Endothelial cell of umbilical vein (primary cell): ENCODE measurements around the gene TRPC1. TPM values are rescaled to one million over a fixed set of nuclear protein-coding genes. Genes with fewer than 3 reads are reported as not detected.

ENCODE experiments used
- BruUV-seq: library from RNA; stranded (reverse); fragments of 400-500 nt; replicated peaks from 2 replicates; lab custom pipeline; 2021; lab: Mats Ljungman, UMichigan
- CTCF ChIA-PET: fragments of 300-600, 350-600 bp; sonication (Branson Sonifier 250); formaldehyde crosslinking; loops from one replicate; lab custom pipeline; 2021; ENCODE audit warnings: antibody characterized with exemption, inconsistent platforms; lab: Charles Lee
- POLR2A ChIA-PET: fragments of 300-600, 350-600 bp; sonication (Branson Sonifier 250); formaldehyde crosslinking; loops from one replicate; lab custom pipeline; 2021; ENCODE audit warnings: antibody characterized with exemption, inconsistent platforms; lab: Charles Lee
- DNase-seq: peaks from one replicate; pipeline ENCODE4 v3.0.0-alpha.2; 2011; ENCODE audit warnings: low read depth, low spot score
- FAIRE-seq: peaks from 2 replicates; lab custom pipeline; 2011; peaks lifted over from hg19 to GRCh38; lab: Jason Lieb, UNC
- H2AFZ ChIP-seq: 2 replicates; pipeline ENCODE4 v1.6.0; 2012; ENCODE audit warnings: low read depth, low read length, control low read depth, inconsistent platforms
- H3K27ac ChIP-seq: 2 replicates; pipeline ENCODE4 v1.5.1; 2011; ENCODE audit warnings: low read depth, mild to moderate bottlenecking, control low read depth, low read length, moderate library complexity; ENCODE audit not compliant: insufficient read depth
- H3K27me3 ChIP-seq, 2 experiments: 2 replicates each; pipeline versions ENCODE4 v1.6.0 to v1.6.1; 2011; ENCODE audit warnings: low read length in 2 of 2, mixed read lengths in 1 of 2; ENCODE audit not compliant: control insufficient read depth in 2 of 2, insufficient read depth in 2 of 2
- H3K36me3 ChIP-seq, 2 experiments: 2 replicates in 1 of 2; 3 replicates in 1 of 2; pipeline ENCODE4 v1.5.1; 2011; ENCODE audit warnings: low read length in 2 of 2, mild to moderate bottlenecking in 1 of 2, moderate library complexity in 1 of 2; ENCODE audit not compliant: control insufficient read depth in 2 of 2, insufficient read depth in 2 of 2; ENCODE audit errors: extremely low read depth in 1 of 2
- H3K4me1 ChIP-seq: 3 replicates; pipeline ENCODE4 v1.5.1; 2011; ENCODE audit warnings: mild to moderate bottlenecking, low read length; ENCODE audit not compliant: control insufficient read depth, insufficient read depth; ENCODE audit errors: extremely low read depth
- H3K4me2 ChIP-seq: 2 replicates; pipeline ENCODE4 v1.6.1; 2011; ENCODE audit warnings: low read length, control low read depth, mixed read lengths; ENCODE audit not compliant: insufficient read depth
- H3K4me3 ChIP-seq, 3 experiments: fragments of 200-600 bp in 1 of 3; sonication (generic), shearing (Covaris generic) in 1 of 3; replicated peaks in 1 of 3; 2 replicates each; pipeline ENCODE4 v1.5.1; 2011 to 2016; ENCODE audit warnings: control low read depth in 3 of 3, low read length in 3 of 3, mild to moderate bottlenecking in 2 of 3, inconsistent platforms in 1 of 3, low read depth in 1 of 3, moderate library complexity in 1 of 3; ENCODE audit not compliant: insufficient read depth in 1 of 3
- H3K79me2 ChIP-seq: 2 replicates; pipeline ENCODE4 v1.6.0; 2012; ENCODE audit warnings: low read length, inconsistent platforms; ENCODE audit not compliant: control insufficient read depth, insufficient read depth
- H3K9ac ChIP-seq: replicated peaks from 2 replicates; pipeline ENCODE3; 2011; ENCODE audit warnings: low read length, control low read depth; ENCODE audit not compliant: insufficient read depth; ENCODE audit errors: extremely low read depth
- H3K9me1 ChIP-seq: replicated peaks from 3 replicates; pipeline ENCODE4 v1.6.0; 2011; ENCODE audit warnings: mild to moderate bottlenecking, low read length; ENCODE audit not compliant: control insufficient read depth, insufficient read depth; ENCODE audit errors: extremely low read depth
- H3K9me3 ChIP-seq: replicated peaks from 2 replicates; pipeline ENCODE4 v1.5.1; 2012; ENCODE audit warnings: low read length, inconsistent platforms; ENCODE audit not compliant: control insufficient read depth, insufficient read depth
- H4K20me1 ChIP-seq: replicated peaks from 2 replicates; pipeline ENCODE3; 2011; ENCODE audit warnings: mild to moderate bottlenecking, low read length; ENCODE audit not compliant: control insufficient read depth, insufficient read depth; ENCODE audit errors: extremely low read depth
- EZH2 ChIP-seq: IDR thresholded peaks from 2 replicates; pipeline ENCODE4 v1.6.1; 2012; ENCODE audit warnings: borderline replicate concordance, low read depth, mild to moderate bottlenecking, moderate library complexity, low read length, inconsistent platforms; ENCODE audit not compliant: severe bottlenecking
- FOS ChIP-seq: IDR thresholded peaks from 2 replicates; pipeline ENCODE4 v1.6.1; 2011; ENCODE audit warnings: mild to moderate bottlenecking, low read length, moderate library complexity, borderline replicate concordance; ENCODE audit not compliant: insufficient read depth
- GATA2 ChIP-seq: IDR thresholded peaks from 2 replicates; pipeline ENCODE4 v1.7.0; 2011; ENCODE audit warnings: low read depth, mild to moderate bottlenecking, moderate library complexity, mixed read lengths, low read length; ENCODE audit not compliant: insufficient read length, insufficient read depth
- JUN ChIP-seq: IDR thresholded peaks from 2 replicates; pipeline ENCODE4 v1.6.1; 2011; ENCODE audit warnings: borderline replicate concordance, low read depth; ENCODE audit not compliant: insufficient read length, insufficient read depth
- MAX ChIP-seq: IDR thresholded peaks from 2 replicates; pipeline ENCODE4 v1.6.1; 2011; ENCODE audit not compliant: insufficient read depth, insufficient read length
- MYC ChIP-seq: IDR thresholded peaks from one replicate; pipeline ENCODE4 v1.6.1; 2011; ENCODE audit warnings: mild to moderate bottlenecking, low read depth, low read length
- POLR2A ChIP-seq: IDR thresholded peaks from 2 replicates; pipeline ENCODE4 v1.6.1; 2012; ENCODE audit warnings: low read depth, mild to moderate bottlenecking, control low read depth, low read length
- POLR2AphosphoS5 ChIP-seq: IDR thresholded peaks from 2 replicates; pipeline ENCODE4 v1.6.1; 2012; ENCODE audit warnings: low read depth, mild to moderate bottlenecking, control low read depth, low read length, moderate library complexity; ENCODE audit not compliant: insufficient read depth
- dilution Hi-C: fragments of 300-500 bp; cut with MboI; formaldehyde crosslinking; loops from one replicate; pipeline ENCODE4 v1.15.0; 2019; ENCODE audit warnings: low sequenced_read_pairs; ENCODE audit not compliant: extremely low pct_ligation_motif_present
- intact Hi-C: fragments of 100-400 bp; cut with micrococcal nuclease; formaldehyde crosslinking; loops from one replicate; pipeline ENCODE4 v1.10.0; 2022
- polyA plus RNA-seq, 4 experiments: library from polyadenylated mRNA; depleted of rRNA in 3 of 4; stranded (reverse) in 3 of 4; unstranded in 1 of 4; fragments of >200 nt; gene quantifications; 2 replicates each; pipeline versions ENCODE4 v1.2.1 to v1.2.3, GENCODE V29; 2011 to 2012; ENCODE audit warnings: missing spikeins in 1 of 4
- total RNA-seq: library from RNA; stranded (reverse); gene quantifications from 2 replicates; pipeline ENCODE4 v1.2.3, GENCODE V29; 2021
- TF ChIP-seq, protein P1 (sequence below), 2 donors: IDR thresholded peaks; 1 replicate in 1 of 2; 2 replicates in 1 of 2; pipeline ENCODE4 v1.5.1; 2011; ENCODE audit warnings: low read length in 2 of 2, mild to moderate bottlenecking in 2 of 2, moderate library complexity in 2 of 2, control low read depth in 1 of 2, inconsistent platforms in 1 of 2, low read depth in 1 of 2; ENCODE audit not compliant: insufficient read depth in 1 of 2; ENCODE audit errors: extremely low read depth in 1 of 2

Gene TRPC1
- total and polyA plus RNA-seq, 2 donors (not counting 3 experiments of a cell fraction or from before 2014, with no cell fraction given): 3.5 to 5.9 TPM

GRCh38 chr3:142754494-142754893, 30.7 kb downstream of the TRPC1 start:
- POLR2A ChIA-PET: no interaction called here
- BruUV-seq: no TSS peak
- no peak overlapping the region for H3K9ac ChIP-seq
- no peaks in the 10 kb centered on the region for H3K9me1 ChIP-seq
- no peak overlapping the region for H3K27ac ChIP-seq
- DNase-seq (no peak), FAIRE-seq (no peak)
- intact Hi-C loops (no loop called here), dilution Hi-C loops (no loop called here)
- H2AFZ ChIP-seq: no peak overlapping the region
- H4K20me1 ChIP-seq: no peaks in the 10 kb centered on the region
- TF ChIP-seq JUN: no peak
- TF ChIP-seq POLR2A: no peak
- no peak for TF ChIP-seq FOS
- TF ChIP-seq, protein P1, sequence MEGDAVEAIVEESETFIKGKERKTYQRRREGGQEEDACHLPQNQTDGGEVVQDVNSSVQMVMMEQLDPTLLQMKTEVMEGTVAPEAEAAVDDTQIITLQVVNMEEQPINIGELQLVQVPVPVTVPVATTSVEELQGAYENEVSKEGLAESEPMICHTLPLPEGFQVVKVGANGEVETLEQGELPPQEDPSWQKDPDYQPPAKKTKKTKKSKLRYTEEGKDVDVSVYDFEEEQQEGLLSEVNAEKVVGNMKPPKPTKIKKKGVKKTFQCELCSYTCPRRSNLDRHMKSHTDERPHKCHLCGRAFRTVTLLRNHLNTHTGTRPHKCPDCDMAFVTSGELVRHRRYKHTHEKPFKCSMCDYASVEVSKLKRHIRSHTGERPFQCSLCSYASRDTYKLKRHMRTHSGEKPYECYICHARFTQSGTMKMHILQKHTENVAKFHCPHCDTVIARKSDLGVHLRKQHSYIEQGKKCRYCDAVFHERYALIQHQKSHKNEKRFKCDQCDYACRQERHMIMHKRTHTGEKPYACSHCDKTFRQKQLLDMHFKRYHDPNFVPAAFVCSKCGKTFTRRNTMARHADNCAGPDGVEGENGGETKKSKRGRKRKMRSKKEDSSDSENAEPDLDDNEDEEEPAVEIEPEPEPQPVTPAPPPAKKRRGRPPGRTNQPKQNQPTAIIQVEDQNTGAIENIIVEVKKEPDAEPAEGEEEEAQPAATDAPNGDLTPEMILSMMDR (IDR thresholded peaks at IDR 0.05; ENCODE audit: extremely low read depth in 1 of 2, insufficient read depth in 1 of 2, low read depth in 1 of 2, low read length in 2 of 2): no peak
- no peak for TF ChIP-seq MYC
- TF ChIP-seq MAX: no peak
- TF ChIP-seq EZH2: no peak
- no peak for TF ChIP-seq POLR2AphosphoS5
- no peak for TF ChIP-seq GATA2
- CTCF ChIA-PET: interaction anchor here (0.9 to 1.5 kb wide), 3 partner anchors 18 to 168 kb away, joined by 3 read pairs; no protein-coding TSS in a partner anchor
- H3K4me3 ChIP-seq: no peak overlapping the region
- no peaks in the 10 kb centered on the region for H3K9me3 ChIP-seq
- no peaks in the 10 kb centered on the region for H3K4me1 ChIP-seq
- no peak overlapping the region for H3K4me2 ChIP-seq
- no peaks in the 10 kb centered on the region for H3K36me3 ChIP-seq
- H3K27me3 ChIP-seq: no peaks in the 10 kb centered on the region
- H3K79me2 ChIP-seq: no peaks in the 10 kb centered on the region
